NCI-H2107 (cell line): ENCODE measurements around the gene RALGAPB.
"Not testable (repeated sequence)": the region's sequence is repeated elsewhere in the genome, so short reads cannot be mapped to it uniquely, and the experiment has no call there.

Experiments used
- DNase-seq: peaks from one replicate; lab custom pipeline; 2025; lab: John Stamatoyannopoulos, UW

RALGAPB gene

GRCh38 chr20:38497246-38497935 lies 24.7 kb downstream of the RALGAPB start:
- no peak for DNase-seq

- DNase-seq, result no peak
Measured at GRCh38 chr20:38498909-38499308, 26.3 kb downstream of the RALGAPB start.

- no peak for DNase-seq
Measured at GRCh38 chr20:38499366-38499765, 26.7 kb downstream of the RALGAPB start.

GRCh38 chr20:38501858-38502436 lies 29.3 kb downstream of the RALGAPB start:
- DNase-seq, result no peak

GRCh38 chr20:38504368-38505090 lies 31.9 kb downstream of the RALGAPB start:
- no peak for DNase-seq

GRCh38 chr20:38505091-38505455 lies 32.4 kb downstream of the RALGAPB start:
- DNase-seq, result no peak

GRCh38 chr20:38511726-38512125 lies 39.1 kb downstream of the RALGAPB start:
- not testable (repeated sequence) for DNase-seq

GRCh38 chr20:38514185-38514584 lies 41.5 kb downstream of the RALGAPB start:
- no peak for DNase-seq

GRCh38 chr20:38514947-38515346 lies 42.3 kb downstream of the RALGAPB start:
- no peak for DNase-seq

- no peak for DNase-seq
Measured at GRCh38 chr20:38515631-38516030, 43.0 kb downstream of the RALGAPB start.

GRCh38 chr20:38519426-38519825 lies 46.8 kb downstream of the RALGAPB start:
- no peak for DNase-seq

GRCh38 chr20:38520261-38520660 lies 47.6 kb downstream of the RALGAPB start:
- DNase-seq, result no peak

- no peak for DNase-seq
Measured at GRCh38 chr20:38523697-38524096, 51.1 kb downstream of the RALGAPB start.

GRCh38 chr20:38528167-38528566 lies 55.5 kb downstream of the RALGAPB start:
- no peak for DNase-seq

- DNase-seq, result no peak
Measured at GRCh38 chr20:38531021-38531420, 58.4 kb downstream of the RALGAPB start.

GRCh38 chr20:38534756-38535155 lies 62.1 kb downstream of the RALGAPB start:
- DNase-seq, result no peak

GRCh38 chr20:38536310-38536709 lies 63.7 kb downstream of the RALGAPB start:
- no peak for DNase-seq

GRCh38 chr20:38537176-38537575 lies 64.5 kb downstream of the RALGAPB start:
- DNase-seq, result no peak

- no peak for DNase-seq
Measured at GRCh38 chr20:38538789-38539188, 66.1 kb downstream of the RALGAPB start.

- no peak for DNase-seq
Measured at GRCh38 chr20:38543014-38543906, 70.6 kb downstream of the RALGAPB start.

GRCh38 chr20:38545771-38546170 lies 73.1 kb downstream of the RALGAPB start:
- no peak for DNase-seq
